H9 (cell line): Measurements from ENCODE around the gene MFSD11. TPM values are rescaled to one million over a fixed set of nuclear protein-coding genes. Genes with fewer than 3 reads are reported as not detected.

Source experiments
- DNase-seq: peaks from one replicate; pipeline ENCODE4 v3.0.0-alpha.2; 2017
- H2AFZ ChIP-seq: one replicate; pipeline ENCODE4 v1.6.1; 2013; ENCODE audit warnings: mild to moderate bottlenecking, low read length, control low read depth, moderate library complexity
- H2AK5ac ChIP-seq: 2 replicates; pipeline ENCODE4 v1.6.1; 2013; ENCODE audit warnings: low read length, control low read depth, mixed read lengths; ENCODE audit not compliant: insufficient read length
- H2BK120ac ChIP-seq: one replicate; pipeline ENCODE4 v1.6.1; 2013; ENCODE audit warnings: low read depth, mild to moderate bottlenecking, low read length, control low read depth, inconsistent platforms; ENCODE audit not compliant: poor library complexity, severe bottlenecking
- H2BK12ac ChIP-seq: 2 replicates; pipeline ENCODE4 v1.6.1; 2013; ENCODE audit warnings: low read length, control low read depth, mixed read lengths, low read depth; ENCODE audit not compliant: insufficient read length
- H2BK15ac ChIP-seq: 2 replicates; pipeline ENCODE4 v1.6.1; 2013; ENCODE audit warnings: low read depth, low read length, control low read depth
- H2BK20ac ChIP-seq: one replicate; pipeline ENCODE4 v1.6.1; 2013; ENCODE audit warnings: low read depth, mild to moderate bottlenecking, low read length, control low read depth, inconsistent platforms; ENCODE audit not compliant: poor library complexity, severe bottlenecking
- H2BK5ac ChIP-seq: 2 replicates; pipeline ENCODE4 v1.6.1; 2013; ENCODE audit warnings: low read length, control low read depth, mixed read lengths; ENCODE audit not compliant: insufficient read length
- H3K14ac ChIP-seq: 2 replicates; pipeline ENCODE4 v1.6.1; 2013; ENCODE audit warnings: low read length, control low read depth; ENCODE audit not compliant: insufficient read depth
- H3K18ac ChIP-seq: 2 replicates; pipeline ENCODE4 v1.6.1; 2013; ENCODE audit warnings: low read depth, mild to moderate bottlenecking, mixed read lengths, low read length, control low read depth; ENCODE audit not compliant: insufficient read length
- H3K23ac ChIP-seq: 2 replicates; pipeline ENCODE4 v1.6.1; 2013; ENCODE audit warnings: low read length, control low read depth, mixed read lengths, low read depth; ENCODE audit not compliant: insufficient read length
- H3K23me2 ChIP-seq: 2 replicates; pipeline ENCODE4 v1.6.1; 2013; ENCODE audit warnings: low read depth, mild to moderate bottlenecking, mixed read lengths, low read length, control low read depth; ENCODE audit not compliant: insufficient read length, poor library complexity, severe bottlenecking
- H3K27ac ChIP-seq: 2 replicates; pipeline ENCODE4 v1.5.1; 2013; ENCODE audit warnings: low read length, control low read depth, mixed read lengths, low read depth; ENCODE audit not compliant: insufficient read length
- H3K27me3 ChIP-seq: 2 replicates; pipeline ENCODE4 v1.6.1; 2013; ENCODE audit warnings: low read length, control low read depth, inconsistent platforms; ENCODE audit not compliant: insufficient read depth
- H3K4ac ChIP-seq: 2 replicates; pipeline ENCODE4 v1.6.1; 2013; ENCODE audit warnings: low read depth, mild to moderate bottlenecking, control low read depth, inconsistent platforms, low read length, moderate library complexity
- H3K4me1 ChIP-seq: 2 replicates; pipeline ENCODE4 v1.6.1; 2013; ENCODE audit warnings: low read length, control low read depth, inconsistent platforms; ENCODE audit not compliant: insufficient read depth
- H3K4me2 ChIP-seq: 2 replicates; pipeline ENCODE4 v1.6.1; 2013; ENCODE audit warnings: low read length, control low read depth, mixed read lengths; ENCODE audit not compliant: insufficient read length, insufficient read depth
- H3K56ac ChIP-seq: 2 replicates; pipeline ENCODE4 v1.6.1; 2013; ENCODE audit warnings: low read depth, mild to moderate bottlenecking, mixed read lengths, low read length, control low read depth; ENCODE audit not compliant: insufficient read length
- H3K79me1 ChIP-seq: 2 replicates; pipeline ENCODE4 v1.6.1; 2013; ENCODE audit warnings: low read depth, mild to moderate bottlenecking, moderate library complexity, low read length, control low read depth, inconsistent platforms; ENCODE audit not compliant: insufficient read depth, poor library complexity, severe bottlenecking
- H3K79me2 ChIP-seq: 2 replicates; pipeline ENCODE4 v1.6.1; 2013; ENCODE audit warnings: low read length, control low read depth, inconsistent platforms; ENCODE audit not compliant: insufficient read depth
- H3K9ac ChIP-seq: 2 replicates; pipeline ENCODE4 v1.6.1; 2013; ENCODE audit warnings: low read length, control low read depth, mixed read lengths; ENCODE audit not compliant: insufficient read length; ENCODE audit errors: extremely low read depth
- H3K9me3 ChIP-seq: one replicate; pipeline ENCODE4 v1.6.1; 2013; ENCODE audit warnings: low read depth, low read length, inconsistent platforms; ENCODE audit not compliant: control insufficient read depth
- H3T11ph ChIP-seq: one replicate; pipeline ENCODE4 v1.6.1; 2013; ENCODE audit warnings: mild to moderate bottlenecking, low read length, control low read depth, inconsistent platforms
- H4K20me1 ChIP-seq: one replicate; pipeline ENCODE4 v1.6.1; 2013; ENCODE audit not compliant: control insufficient read depth, insufficient read length, insufficient read depth
- H4K5ac ChIP-seq: 2 replicates; pipeline ENCODE4 v1.6.1; 2013; ENCODE audit warnings: low read depth, mild to moderate bottlenecking, mixed read lengths, low read length, control low read depth; ENCODE audit not compliant: insufficient read length
- H4K8ac ChIP-seq: replicated peaks from 2 replicates; pipeline ENCODE4 v1.6.1; 2013; ENCODE audit warnings: low read length, control low read depth, mixed read lengths, low read depth; ENCODE audit not compliant: insufficient read length
- H4K91ac ChIP-seq: 2 replicates; pipeline ENCODE4 v1.6.1; 2013; ENCODE audit warnings: low read depth, mild to moderate bottlenecking, moderate library complexity, mixed read lengths, low read length, control low read depth; ENCODE audit not compliant: insufficient read length
- H3K27ac Mint-ChIP-seq, 3 experiments: 2 replicates in 2 of 3; 3 replicates in 1 of 3; pipeline ENCODE4 v1.8.0; 2020 to 2021; ENCODE audit warnings: mixed read lengths in 3 of 3, mild to moderate bottlenecking in 1 of 3, moderate library complexity in 1 of 3
- H3K27me3 Mint-ChIP-seq: 2 replicates; pipeline ENCODE4 v1.8.0; 2021; ENCODE audit warnings: low read depth, mild to moderate bottlenecking, moderate library complexity, mixed read lengths
- H3K36me3 Mint-ChIP-seq, 3 experiments: 2 replicates in 2 of 3; 3 replicates in 1 of 3; pipeline ENCODE4 v1.8.0; 2020 to 2021; ENCODE audit warnings: low read depth in 3 of 3, mixed read lengths in 3 of 3; ENCODE audit not compliant: insufficient read depth in 1 of 3
- H3K4me1 Mint-ChIP-seq, 2 experiments: 2 replicates each; pipeline ENCODE4 v1.8.0; 2020; ENCODE audit warnings: mixed read lengths in 2 of 2
- H3K4me3 Mint-ChIP-seq, 2 experiments: 2 replicates in 1 of 2; 3 replicates in 1 of 2; pipeline ENCODE4 v1.8.0; 2020 to 2021; ENCODE audit warnings: mild to moderate bottlenecking in 2 of 2, mixed read lengths in 2 of 2, moderate library complexity in 1 of 2
- H3K9me3 Mint-ChIP-seq, 2 experiments: 2 replicates in 1 of 2; 3 replicates in 1 of 2; pipeline ENCODE4 v1.8.0; 2020; ENCODE audit warnings: mild to moderate bottlenecking in 2 of 2, mixed read lengths in 2 of 2, moderate library complexity in 1 of 2
- CTCF ChIP-seq: fragments of 200-600 bp; sonication (generic); conservative IDR thresholded peaks from 3 replicates; pipeline ENCODE4 v1.8.0; 2021; ENCODE audit warnings: antibody characterized with exemption, mild to moderate bottlenecking
- WGBS: extraction: QIAGEN DNeasy Blood & Tissue Kit; methylation state at CpG from one replicate; pipeline ENCODE4 v1.1.7; 2013; ENCODE audit warnings: missing lambda C conversion rate, low lambda C conversion rate, mixed read lengths; ENCODE audit not compliant: insufficient read length; ENCODE audit errors: extremely low coverage; 5-methylcytosine and 5-hydroxymethylcytosine counted together
- total RNA-seq: library from RNA; stranded (reverse); gene quantifications from 2 replicates; pipeline ENCODE4 v1.2.1, GENCODE V29; 2021

The MFSD11 gene
- total RNA-seq, 1 experiment from 2014 or later, result 19.9 TPM

GRCh38 chr17:76793775-76794174, 55.9 kb downstream of the MFSD11 start:
- Histone ChIP-seq H2AFZ (no peak overlapping the region), H3K9me3 (no peaks in the 10 kb centered on the region), H4K91ac (no peak overlapping the region), H3K56ac (no peak overlapping the region), H2BK120ac (no peak overlapping the region), H3K18ac (no peak overlapping the region), H3T11ph (no peak overlapping the region), H3K79me1 (no peaks in the 10 kb centered on the region), H3K4ac (no peak overlapping the region), H4K20me1 (no peaks in the 10 kb centered on the region), H3K79me2 (no peaks in the 10 kb centered on the region), H3K4me1 (no peaks in the 10 kb centered on the region; the same call in 1 of the 2 replicates), H4K8ac (no peak overlapping the region), H4K5ac (no peak overlapping the region), H3K4me2 (no peak overlapping the region), H3K23me2 (no peaks in the 10 kb centered on the region), H3K9ac (no peak overlapping the region), H3K23ac (no peak overlapping the region), H3K27me3 (no peaks in the 10 kb centered on the region), H2BK12ac (no peak overlapping the region), H3K14ac (no peak overlapping the region), H2BK20ac (no peak overlapping the region), H2AK5ac (no peak overlapping the region), H2BK15ac (no peak overlapping the region), H3K27ac (no peak overlapping the region), H2BK5ac (no peak overlapping the region)
- no CpG with 5 or more reads among the region's 4 CpGs for WGBS
- Mint-ChIP-seq H3K36me3 (peaks cover 0 to 4% (median 2%) of the 10 kb centered on the region in 3 experiments; a peak in 1 of 7 replicates), H3K4me3 (no peak overlapping the region), H3K27me3 (no peaks in the 10 kb centered on the region), H3K4me1 (peaks cover 14 to 28% of the 10 kb centered on the region in 2 experiments), H3K9me3 (peaks cover 2 to 3% of the 10 kb centered on the region in 2 experiments; a peak in 2 of 5 replicates), H3K27ac (no peak overlapping the region)
- DNase-seq, result peak; percentile 67
- peak; percentile 67 for TF ChIP-seq CTCF
